NOMO-1 (cell line): Measurements from ENCODE around the gene ZBED6.

Experiments
- DNase-seq, 2 experiments: peaks; one replicate each; lab custom pipeline; 2025; ENCODE audit not compliant: unreplicated experiment in 2 of 2; lab: John Stamatoyannopoulos, UW

ZBED6 gene

GRCh38 chr1:203835476-203835875 lies 40.1 kb downstream of the ZBED6 start:
- no peak for DNase-seq

- no peak for DNase-seq
Measured at GRCh38 chr1:203839081-203839480, 43.7 kb downstream of the ZBED6 start.

GRCh38 chr1:203840208-203840808 lies 44.9 kb downstream of the ZBED6 start:
- DNase-seq: no peak

GRCh38 chr1:203842559-203842876 lies 47.1 kb downstream of the ZBED6 start:
- DNase-seq: no peak

GRCh38 chr1:203843435-203843834 lies 48.0 kb downstream of the ZBED6 start:
- DNase-seq: no peak
